Renal cortex interstitium (tissue), 11 donors: ENCODE data around the gene SNX22. TPM values are rescaled to one million over a fixed set of nuclear protein-coding genes. Genes with fewer than 3 reads are reported as not detected.

Source experiments
- DNase-seq, 11 donors: peaks; one replicate each; pipeline ENCODE4 v3.0.0-alpha.2; 2013; ENCODE audit warnings: low read depth in 9 of 11, low spot score in 4 of 11; ENCODE audit errors: extremely low read depth in 1 of 11
- polyA plus RNA-seq, 3 donors: library from polyadenylated mRNA; unstranded; fragments of 120-200 nt; gene quantifications; one replicate each; pipeline ENCODE4 v1.2.1, GENCODE V29; 2013; ENCODE audit not compliant: insufficient read length in 3 of 3

The SNX22 gene
- polyA plus RNA-seq, 3 donors = 1.3 to 2.1 (median 1.6) TPM

DNA sequence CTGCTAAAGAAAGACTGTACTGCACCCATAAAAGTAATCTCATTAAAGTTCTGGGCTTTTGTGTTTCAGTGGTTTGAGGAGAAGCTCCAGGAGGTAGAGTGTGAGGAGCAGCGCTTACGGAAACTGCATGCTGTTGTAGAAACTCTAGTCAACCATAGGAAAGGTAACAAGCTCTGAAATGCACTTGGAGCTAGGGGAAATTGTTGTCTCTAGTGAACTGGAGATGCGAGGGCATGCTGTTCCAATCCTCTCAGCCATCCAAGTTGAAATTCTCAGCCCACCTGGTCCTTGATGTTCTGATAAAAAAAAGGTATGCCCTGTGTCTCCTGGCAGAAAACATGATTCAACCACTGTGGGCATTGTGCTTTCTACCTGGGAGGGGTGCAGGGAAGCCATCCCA, 21.4 kb upstream of the SNX22 start:
- DNase-seq = no peak

DNA sequence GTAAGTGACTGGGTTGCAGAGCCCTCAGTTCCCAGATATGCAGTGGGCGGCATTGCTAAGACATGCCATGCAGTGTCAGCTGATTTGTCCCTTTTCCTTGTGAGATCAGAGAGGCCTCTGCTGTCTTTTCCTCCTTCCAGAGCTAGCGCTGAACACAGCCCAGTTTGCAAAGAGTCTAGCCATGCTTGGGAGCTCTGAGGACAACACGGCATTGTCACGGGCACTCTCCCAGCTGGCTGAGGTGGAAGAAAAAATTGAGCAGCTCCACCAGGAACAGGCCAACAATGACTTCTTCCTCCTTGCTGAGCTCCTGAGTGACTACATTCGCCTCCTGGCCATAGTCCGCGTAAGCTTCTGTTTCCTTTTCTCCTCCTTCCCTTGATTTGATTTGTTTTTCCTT, 20.0 kb upstream of the SNX22 start:
- DNase-seq = no peak

GRCh38 chr15:64132217-64132616, 19.3 kb upstream of the SNX22 start:
- DNase-seq = no peak

GRCh38 chr15:64133623-64134344, 17.7 kb upstream of the SNX22 start:
- DNase-seq = no peak

DNA sequence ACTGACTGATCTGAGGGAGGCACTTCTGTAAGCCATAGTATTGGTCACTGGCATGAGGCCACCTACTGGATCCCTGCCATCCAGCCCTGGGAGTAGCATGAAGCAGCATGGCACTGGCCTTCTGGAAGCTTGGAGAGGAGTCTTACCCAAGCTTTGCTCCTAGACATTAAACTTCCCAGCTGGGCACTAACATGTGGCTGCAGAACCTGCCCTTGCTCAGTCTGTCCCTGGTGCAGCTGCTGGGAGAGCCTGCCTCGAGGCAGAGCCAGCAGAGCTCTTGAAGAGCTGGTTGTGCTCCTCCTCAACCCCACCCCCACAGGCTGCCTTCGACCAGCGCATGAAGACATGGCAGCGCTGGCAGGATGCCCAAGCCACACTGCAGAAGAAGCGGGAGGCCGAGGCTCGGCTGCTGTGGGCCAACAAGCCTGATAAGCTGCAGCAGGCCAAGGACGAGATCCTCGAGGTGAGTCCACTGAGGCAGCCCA, 17.1 kb upstream of the SNX22 start:
- no peak for DNase-seq

- no peak for DNase-seq
Measured at GRCh38 chr15:64136347-64136746, 15.2 kb upstream of the SNX22 start.

DNA sequence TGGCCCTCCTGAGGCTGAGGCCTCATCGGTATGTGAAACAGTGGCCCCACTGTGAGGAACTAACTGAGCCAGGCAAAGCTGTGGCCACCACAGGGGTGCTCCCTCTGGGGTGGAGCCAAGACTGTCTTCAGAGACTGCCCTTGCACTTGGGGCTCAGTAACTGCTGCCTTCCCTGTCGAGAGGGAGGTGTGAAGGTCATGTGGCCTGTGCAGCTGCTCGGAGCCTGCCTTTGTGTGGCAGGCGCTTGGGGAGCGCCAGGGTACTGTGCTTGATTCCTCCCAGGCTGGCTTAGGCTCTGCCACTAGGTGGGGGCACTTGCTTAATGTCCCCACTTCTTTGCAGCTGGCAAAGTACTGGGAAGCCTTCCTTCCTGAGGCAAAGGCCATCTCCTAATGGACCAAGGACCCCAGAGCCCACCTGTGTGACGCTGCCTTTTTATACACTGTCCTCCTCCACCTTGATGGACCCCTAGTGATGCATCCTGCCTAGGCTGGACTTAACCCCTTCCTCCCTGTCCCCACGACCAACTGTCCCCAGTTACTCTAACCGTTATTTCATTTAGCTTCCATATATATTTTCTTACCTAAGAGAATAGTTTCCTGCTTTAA, 14.2 kb upstream of the SNX22 start:
- DNase-seq = no peak

DNA sequence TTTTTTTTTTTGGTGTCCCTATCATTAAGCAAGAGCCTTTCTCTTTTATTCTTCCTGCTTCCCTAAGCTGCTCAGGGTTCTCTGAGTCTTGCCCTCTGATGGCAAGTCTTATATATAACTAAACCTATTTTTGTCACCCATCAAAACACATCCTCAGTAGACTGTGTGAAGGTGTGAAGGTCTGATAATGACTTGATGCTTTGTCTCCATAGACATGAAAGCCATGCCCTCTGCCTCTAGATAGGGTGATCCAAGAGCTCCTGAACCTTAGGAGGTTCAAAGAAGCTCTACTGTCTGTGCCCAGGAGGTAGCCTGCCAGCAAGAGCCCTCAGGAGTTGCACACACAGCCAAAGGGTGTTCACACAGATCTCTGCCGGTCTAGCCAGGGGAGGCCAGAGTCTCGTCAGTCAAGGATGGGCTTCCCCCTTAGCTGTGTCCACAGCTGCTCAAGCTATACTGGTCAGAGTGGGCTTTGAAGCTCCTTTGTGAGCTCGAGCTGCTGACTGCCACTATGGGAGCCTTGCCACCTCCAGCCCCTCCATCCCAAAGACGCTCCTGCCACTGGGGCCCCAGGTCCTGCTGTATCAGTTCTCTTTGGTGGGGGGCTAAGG, 13.1 kb upstream of the SNX22 start:
- no peak for DNase-seq

- DNase-seq = no peak
Measured at GRCh38 chr15:64141798-64142512, 9.6 kb upstream of the SNX22 start.

GRCh38 chr15:64143276-64143675, 8.3 kb upstream of the SNX22 start:
- no peak for DNase-seq

DNA sequence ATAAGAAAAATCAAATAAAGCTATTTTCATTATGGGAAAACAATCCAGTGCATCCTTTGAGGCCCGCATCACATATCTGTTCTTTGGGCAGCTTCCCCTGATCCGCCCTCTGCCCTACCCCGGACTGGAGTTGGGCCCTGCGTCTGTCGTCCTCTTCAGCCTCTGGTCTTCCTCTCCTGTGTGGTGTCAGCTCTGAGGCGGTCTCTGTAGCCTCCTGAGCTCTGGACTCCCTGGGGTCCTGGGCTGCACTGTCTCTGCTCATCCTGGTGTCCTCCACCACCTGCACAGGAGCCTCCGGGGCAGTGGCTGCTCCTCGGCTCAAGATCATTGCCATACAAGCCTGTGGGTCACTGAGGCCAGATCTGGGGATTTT, 7.4 kb upstream of the SNX22 start:
- DNase-seq = no peak

DNA sequence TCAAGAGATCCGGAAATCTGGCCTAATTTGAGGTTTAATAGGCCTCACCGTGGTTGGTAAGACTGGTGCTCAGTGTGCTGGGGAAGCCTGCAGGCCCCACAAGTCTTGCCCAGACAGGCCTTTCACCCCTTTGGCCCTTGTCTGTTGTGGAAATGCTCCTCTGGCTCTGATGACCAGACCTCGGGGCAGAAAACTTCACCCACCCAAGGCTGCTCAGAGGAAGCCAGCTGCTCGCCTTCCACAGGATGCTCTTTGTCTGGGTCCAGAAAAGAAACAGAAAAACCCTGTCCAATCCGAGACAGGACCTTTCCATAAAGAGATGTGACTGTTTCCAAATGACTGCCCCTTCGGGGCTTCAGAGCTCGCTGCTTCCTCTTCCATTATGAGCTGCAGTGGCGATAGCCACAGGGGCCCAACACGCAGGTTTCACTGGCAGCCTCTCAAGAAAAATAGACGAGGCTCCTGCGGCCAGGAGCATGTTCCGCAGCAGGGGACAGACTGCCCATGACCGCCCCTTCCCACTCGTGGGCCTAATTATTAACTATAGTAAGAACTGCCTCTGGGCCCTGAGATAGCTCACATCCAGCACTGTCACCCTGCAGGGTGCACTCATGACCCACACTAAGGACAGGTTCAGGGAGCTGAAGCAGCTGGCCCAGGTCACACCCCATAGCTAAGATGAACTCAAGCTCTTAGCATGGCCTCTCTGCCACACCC, 6.8 kb upstream of the SNX22 start:
- DNase-seq = no peak

- DNase-seq = no peak
Measured at GRCh38 chr15:64146041-64146440, 5.5 kb upstream of the SNX22 start.

- DNase-seq = no peak
Measured at GRCh38 chr15:64146520-64146884, 5.0 kb upstream of the SNX22 start.

DNA sequence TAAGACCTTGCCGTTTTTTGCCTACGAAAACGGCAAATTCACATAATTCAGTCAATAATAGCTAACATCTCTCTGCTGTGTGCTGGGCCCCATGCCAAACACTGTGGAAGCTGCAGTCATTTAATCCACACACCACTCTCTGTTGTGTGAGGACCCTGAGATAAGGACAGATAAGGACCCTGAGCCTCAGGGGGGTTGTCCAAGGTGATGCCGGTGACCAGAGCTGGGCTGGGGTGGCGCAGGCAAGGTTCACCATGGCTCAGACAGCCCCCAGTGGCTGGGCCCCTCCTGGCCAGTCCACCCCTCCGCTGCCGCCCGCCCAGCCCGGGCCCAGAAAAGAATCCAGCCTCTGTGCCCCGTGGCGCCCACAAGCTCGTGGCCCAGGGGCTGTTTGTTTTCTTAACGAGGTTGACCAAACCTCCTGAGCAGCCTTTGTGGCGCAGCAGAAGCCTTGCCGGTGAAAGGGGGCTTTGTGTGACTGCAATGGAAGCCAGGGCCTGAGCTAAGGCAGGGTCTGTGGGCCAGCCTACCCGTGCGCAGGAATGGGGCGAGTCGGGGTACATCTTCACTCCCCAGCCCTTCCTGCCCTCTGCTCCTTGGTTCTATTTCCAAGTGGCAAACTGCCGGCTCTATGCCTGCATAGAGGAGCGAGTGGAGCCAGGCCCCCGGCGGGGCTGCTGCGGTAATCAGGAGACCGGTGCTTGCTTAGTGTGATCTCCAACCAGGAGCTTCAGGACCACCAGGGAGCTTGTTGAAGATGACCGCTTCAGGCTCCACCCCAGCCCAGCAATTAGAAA, 4.4 kb upstream of the SNX22 start:
- DNase-seq = no peak

- DNase-seq = no peak
Measured at GRCh38 chr15:64148168-64148567, 3.4 kb upstream of the SNX22 start.

DNA sequence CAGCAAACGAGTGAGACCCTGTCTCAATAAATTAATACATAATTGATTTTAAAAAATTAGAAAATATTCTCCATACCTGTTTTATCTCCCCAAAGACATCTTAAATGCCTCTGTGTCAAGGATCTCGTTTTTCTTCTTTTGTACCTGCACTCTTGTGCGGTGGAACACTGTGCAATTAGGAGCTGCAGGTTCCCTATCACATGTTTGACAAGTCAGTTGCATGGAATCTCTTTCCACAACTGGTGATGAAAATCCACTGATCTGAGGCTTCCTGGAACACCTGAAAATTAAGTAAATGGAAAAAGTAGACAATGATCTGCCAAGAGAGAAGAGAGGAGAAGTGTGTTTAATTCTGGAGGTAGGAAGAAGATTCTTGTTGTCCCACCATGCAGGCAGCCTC, 3.0 kb upstream of the SNX22 start:
- DNase-seq = no peak

- DNase-seq = no peak
Measured at GRCh38 chr15:64149424-64149823, 2.1 kb upstream of the SNX22 start.
